Brain microvascular endothelial cell (primary cell): ENCODE data around the gene PEX10.

ENCODE experiments used
- DNase-seq: peaks from one replicate; pipeline ENCODE4 v3.0.0-alpha.2; 2020
- H3K27ac ChIP-seq: fragments of 250-450 bp; sonication (Bioruptor Pico); 2 replicates; pipeline ENCODE4 v1.5.1; 2020; ENCODE audit warnings: mild to moderate bottlenecking, moderate library complexity
- H3K27me3 ChIP-seq: fragments of 250-450 bp; sonication (Bioruptor Pico); replicated peaks from 2 replicates; pipeline ENCODE4 v1.5.1; 2020; ENCODE audit warnings: mild to moderate bottlenecking
- H3K36me3 ChIP-seq: fragments of 250-450 bp; sonication (Bioruptor Pico); replicated peaks from 2 replicates; pipeline ENCODE4 v1.5.1; 2020; ENCODE audit warnings: mild to moderate bottlenecking
- H3K4me3 ChIP-seq: 2 replicates; pipeline ENCODE4 v1.5.1; 2011; ENCODE audit warnings: low read depth, mild to moderate bottlenecking, control low read depth, low read length, moderate library complexity
- CTCF ChIP-seq: IDR thresholded peaks from 2 replicates; pipeline ENCODE4 v1.5.1; 2011; ENCODE audit warnings: low read depth, mild to moderate bottlenecking, moderate library complexity, low read length, control low read depth, inconsistent platforms; ENCODE audit errors: missing control alignments
- in situ Hi-C: cut with HindIII; loops from 2 replicates; pipeline ENCODE4 v1.10.0; 2017; ENCODE audit warnings: low sequenced_read_pairs, low pct_ligation_motif_present

Gene PEX10

GRCh38 chr1:2432441-2432844, 20.1 kb upstream of the PEX10 start:
- no peak for DNase-seq
- H3K27me3 ChIP-seq: peaks cover 21% of the 10 kb centered on the region
- H3K27ac ChIP-seq: no peak overlapping the region
- no peak for TF ChIP-seq CTCF
- no peak overlapping the region for H3K4me3 ChIP-seq
- in situ Hi-C loops: no loop called here
- no peaks in the 10 kb centered on the region for H3K36me3 ChIP-seq

DNA sequence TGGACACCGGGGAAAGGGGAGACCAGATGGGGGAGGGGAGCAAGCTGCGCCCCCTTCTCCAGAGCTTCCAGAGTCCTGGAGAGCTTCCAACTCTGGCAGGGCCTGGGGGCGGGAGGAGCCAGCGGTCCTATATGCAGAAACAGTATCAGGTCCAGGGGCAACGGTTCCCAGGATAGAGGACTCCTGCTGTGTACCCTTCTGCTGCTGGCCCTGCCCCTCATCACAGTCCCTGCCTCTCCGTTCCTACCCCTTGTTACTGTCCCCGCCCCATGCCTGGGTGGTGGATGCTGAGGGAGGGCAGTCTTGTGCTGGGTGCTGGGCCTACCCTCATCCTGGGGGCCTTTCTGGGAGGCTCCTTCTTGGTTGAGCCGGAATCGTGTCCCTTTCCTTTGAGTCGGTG, 19.2 kb upstream of the PEX10 start:
- Histone ChIP-seq H3K36me3 (no peaks in the 10 kb centered on the region), H3K27ac (no peak overlapping the region), H3K27me3 (peaks cover 21% of the 10 kb centered on the region), H3K4me3 (no peak overlapping the region)
- no peak for TF ChIP-seq CTCF
- DNase-seq: no peak
- in situ Hi-C loops: no loop called here

GRCh38 chr1:2431103-2431502, 18.7 kb upstream of the PEX10 start:
- peaks cover 21% of the 10 kb centered on the region for H3K27me3 ChIP-seq
- no peak overlapping the region for H3K27ac ChIP-seq
- no peak for TF ChIP-seq CTCF
- no peak overlapping the region for H3K4me3 ChIP-seq
- in situ Hi-C loops: no loop called here
- no peak for DNase-seq
- H3K36me3 ChIP-seq: no peaks in the 10 kb centered on the region

GRCh38 chr1:2430592-2430973, 18.2 kb upstream of the PEX10 start:
- Histone ChIP-seq H3K27me3 (peaks cover 21% of the 10 kb centered on the region), H3K36me3 (no peaks in the 10 kb centered on the region), H3K27ac (no peak overlapping the region), H3K4me3 (no peak overlapping the region)
- in situ Hi-C loops: no loop called here
- DNase-seq: no peak
- TF ChIP-seq CTCF: no peak

DNA sequence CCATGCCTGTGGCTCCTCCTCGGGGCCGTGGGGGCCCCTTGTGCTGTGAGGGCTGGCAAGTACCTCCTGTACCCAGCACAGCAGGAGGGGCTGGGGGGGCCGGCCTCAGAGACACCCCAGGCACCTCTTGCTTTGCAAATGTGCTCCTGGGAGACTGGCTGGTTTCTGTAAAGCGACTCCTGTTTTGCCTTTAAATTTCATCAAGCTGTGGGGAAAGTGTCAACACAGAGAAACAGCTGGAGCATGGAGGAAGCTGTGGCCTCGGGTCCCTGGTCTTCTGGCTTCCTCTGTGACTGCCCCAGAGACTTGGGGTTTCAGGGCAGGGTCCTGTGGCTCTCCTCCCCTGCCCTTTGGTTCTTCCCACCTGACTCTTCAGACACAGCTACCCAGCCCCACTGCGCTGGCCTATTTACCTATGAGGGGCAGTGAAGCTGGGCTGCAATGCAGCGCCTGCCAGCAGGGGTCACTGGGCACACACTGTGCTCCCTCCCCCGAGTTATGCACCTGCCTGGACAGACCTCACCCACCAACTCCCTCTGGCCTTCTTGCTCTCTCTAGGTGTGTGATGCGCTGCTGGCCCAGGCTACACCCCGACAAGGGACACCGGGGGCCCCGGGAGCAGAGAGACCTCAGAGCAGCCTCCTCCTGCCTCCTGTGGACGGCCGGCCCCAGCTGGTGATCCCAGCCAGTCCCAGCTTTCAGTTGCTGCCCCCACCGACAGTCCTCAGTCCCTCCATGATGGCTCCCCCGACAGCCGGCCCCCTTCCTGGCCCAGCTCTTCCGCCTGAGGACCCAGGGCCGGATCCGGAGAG, 17.6 kb upstream of the PEX10 start:
- no peak overlapping the region for H3K4me3 ChIP-seq

More for the DNA sequence above, 17.6 kb upstream of the PEX10 start:
- H3K27ac ChIP-seq: no peak overlapping the region
- H3K36me3 ChIP-seq: no peaks in the 10 kb centered on the region
- peak; percentile 68 for TF ChIP-seq CTCF
- DNase-seq: no peak
- in situ Hi-C loops: no loop called here
- peaks cover 21% of the 10 kb centered on the region for H3K27me3 ChIP-seq
